ENCODE results near the gene CCDC92. TPM values are rescaled to one million over a fixed set of nuclear protein-coding genes. Genes with fewer than 3 reads are reported as not detected.

CCDC92 gene
- total and polyA plus RNA-seq, 2 experiments from 2014 or later = 49.3 to 67.0 TPM

DNA sequence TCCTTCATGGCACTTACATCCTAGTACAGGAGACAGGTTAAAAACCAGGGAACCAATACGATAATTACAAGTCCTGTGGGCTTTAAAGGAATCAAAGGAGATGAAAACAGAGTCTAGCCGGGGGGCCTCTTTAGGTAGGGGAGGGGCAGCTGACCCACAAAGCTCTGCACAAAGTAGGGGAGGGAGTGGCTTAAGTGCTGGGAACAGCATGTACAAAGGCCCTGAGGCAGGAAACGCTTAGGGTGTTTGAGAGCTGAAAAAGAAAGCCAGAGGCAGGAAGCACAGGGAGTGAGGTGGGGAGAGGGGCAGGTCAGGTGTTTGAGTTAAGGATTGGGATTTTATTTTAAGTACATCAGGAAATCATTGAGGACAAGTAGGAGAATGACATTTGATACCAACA lies 38.1 kb upstream of the CCDC92 start:
- no peak for TF ChIP-seq CTCF (IDR thresholded peaks at IDR 0.05; ENCODE audit: low read depth, low read length)
- Histone ChIP-seq H3K4me3 (no peak overlapping the region), H3K36me3 (peaks cover 28% of the 10 kb centered on the region), H3K27ac (no peak overlapping the region), H3K27me3 (no peaks in the 10 kb centered on the region), H3K4me1 (ENCODE audit: low read depth) (peaks cover 22% of the 10 kb centered on the region), H3K9me3 (ENCODE audit: low read depth) (no peaks in the 10 kb centered on the region)
- no peak for DNase-seq (ENCODE audit: low read depth in 1 of 2, low spot score in 1 of 2)

DNA sequence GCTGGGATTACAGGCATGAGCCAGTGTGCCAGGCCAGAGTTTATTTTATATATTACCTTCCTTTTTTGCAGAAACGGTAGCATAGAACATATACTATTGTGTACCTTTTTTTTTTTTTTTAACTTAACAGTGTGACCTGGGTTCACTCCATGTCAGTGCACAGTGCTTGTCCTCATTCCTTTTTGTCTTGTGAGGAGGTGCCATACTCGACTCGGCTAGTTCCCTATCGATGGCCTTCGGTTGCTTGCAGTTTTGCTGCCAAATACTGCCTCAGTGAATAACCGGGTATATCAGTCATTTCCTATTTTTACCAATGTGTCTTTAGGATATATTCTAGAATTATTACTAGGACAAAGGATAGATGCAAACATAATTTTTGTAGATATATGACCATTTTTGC lies 37.1 kb upstream of the CCDC92 start:
- Histone ChIP-seq H3K27ac (no peak overlapping the region), H3K4me1 (ENCODE audit: low read depth) (peaks cover 22% of the 10 kb centered on the region), H3K4me3 (no peak overlapping the region), H3K27me3 (no peaks in the 10 kb centered on the region), H3K36me3 (peaks cover 28% of the 10 kb centered on the region), H3K9me3 (ENCODE audit: low read depth) (no peaks in the 10 kb centered on the region)
- TF ChIP-seq CTCF (IDR thresholded peaks at IDR 0.05; ENCODE audit: low read depth, low read length) = no peak
- no peak for DNase-seq (ENCODE audit: low read depth in 1 of 2, low spot score in 1 of 2)

- Histone ChIP-seq H3K27ac (no peak overlapping the region), H3K27me3 (no peaks in the 10 kb centered on the region), H3K36me3 (peaks cover 28% of the 10 kb centered on the region), H3K9me3 (ENCODE audit: low read depth) (no peaks in the 10 kb centered on the region), H3K4me3 (no peak overlapping the region), H3K4me1 (ENCODE audit: low read depth) (peaks cover 22% of the 10 kb centered on the region)
- no peak for TF ChIP-seq CTCF (IDR thresholded peaks at IDR 0.05; ENCODE audit: low read depth, low read length)
- no peak for DNase-seq (ENCODE audit: low read depth in 1 of 2, low spot score in 1 of 2)
These were observed 36.0 kb upstream of the CCDC92 start for GRCh38 chr12:124008595-124008994.

DNA sequence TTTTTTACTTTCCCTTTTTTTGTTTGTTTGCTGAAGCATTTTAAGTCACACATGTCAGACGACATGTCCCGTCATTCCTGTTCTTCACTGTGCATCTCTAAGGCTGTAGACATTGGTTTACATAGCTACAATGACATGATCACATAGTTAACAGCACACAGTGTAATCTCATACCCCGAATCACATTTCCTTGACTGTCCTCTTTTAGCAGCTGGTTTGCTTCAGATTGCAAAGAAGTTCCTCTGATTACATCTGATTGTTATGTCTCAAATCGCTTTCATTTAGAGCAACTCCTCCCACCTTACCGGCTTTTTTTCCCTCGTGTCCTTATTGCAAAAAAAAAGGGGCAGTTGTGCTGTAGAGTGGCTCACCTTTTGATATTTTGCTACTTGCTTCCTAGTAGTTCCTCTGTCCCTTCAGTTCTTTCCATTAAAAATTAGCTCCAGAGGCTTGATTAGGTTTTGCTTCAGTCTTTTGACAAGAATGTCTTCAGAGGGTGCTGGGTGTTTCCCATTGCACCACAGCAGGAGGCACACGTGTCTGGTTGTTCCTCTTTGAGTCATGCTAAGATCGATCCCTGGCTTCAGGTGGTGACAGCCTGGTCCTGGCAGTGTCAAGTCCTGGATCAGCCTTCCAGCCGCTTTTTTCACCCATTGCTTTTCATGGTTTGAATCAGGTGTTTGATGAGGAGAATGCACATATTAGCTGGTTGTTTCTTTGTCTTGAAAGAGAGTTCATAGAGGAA lies 35.4 kb upstream of the CCDC92 start:
- peak in 1 of 2 donors; percentile 21 for DNase-seq (ENCODE audit: low read depth in 1 of 2, low spot score in 1 of 2)
- no peak overlapping the region for H3K27ac ChIP-seq
- H3K36me3 ChIP-seq = peaks cover 22% of the 10 kb centered on the region
- no peaks in the 10 kb centered on the region for H3K9me3 ChIP-seq (ENCODE audit: low read depth)
- H3K27me3 ChIP-seq = no peaks in the 10 kb centered on the region
- no peak for TF ChIP-seq CTCF (IDR thresholded peaks at IDR 0.05; ENCODE audit: low read depth, low read length)
- peaks cover 22% of the 10 kb centered on the region for H3K4me1 ChIP-seq (ENCODE audit: low read depth)
- no peak overlapping the region for H3K4me3 ChIP-seq

GRCh38 chr12:124006846-124007713 lies 34.4 kb upstream of the CCDC92 start:
- no peaks in the 10 kb centered on the region for H3K27me3 ChIP-seq
- DNase-seq (ENCODE audit: low read depth in 1 of 2, low spot score in 1 of 2) = no peak
- no peaks in the 10 kb centered on the region for H3K9me3 ChIP-seq (ENCODE audit: low read depth)
- H3K4me3 ChIP-seq = no peak overlapping the region
- H3K4me1 ChIP-seq (ENCODE audit: low read depth) = peaks cover 31% of the 10 kb centered on the region
- peak overlapping the region; percentile 74 for H3K27ac ChIP-seq
- peaks cover 13% of the 10 kb centered on the region for H3K36me3 ChIP-seq
- no peak for TF ChIP-seq CTCF (IDR thresholded peaks at IDR 0.05; ENCODE audit: low read depth, low read length)
